ENCODE data around the gene DNAH1.
A peak's percentile ranks its signal among the peaks of the same experiment; 100 is the strongest.

DNAH1 gene

GRCh38 chr3:52408466-52408865 lies 92.3 kb downstream of the DNAH1 start:
- H3K27ac ChIP-seq (ENCODE audit: insufficient read depth, low read length, poor library complexity, severe bottlenecking): peak overlapping the region; percentile 30
- H3K36me3 ChIP-seq (ENCODE audit: control insufficient read depth, insufficient read depth, low read length): peaks cover 46% of the 10 kb centered on the region
- H3K4me3 ChIP-seq (ENCODE audit: insufficient read depth, low read depth, low read length, poor library complexity, severe bottlenecking): no peak overlapping the region
- no peaks in the 10 kb centered on the region for H3K9me3 ChIP-seq (ENCODE audit: control insufficient read depth, low read length)
- H3K4me1 ChIP-seq (ENCODE audit: control insufficient read depth, insufficient read depth, low read length, poor library complexity, severe bottlenecking): peaks cover 16% of the 10 kb centered on the region
- H3K27me3 ChIP-seq (replicated peaks; ENCODE audit: control insufficient read depth, insufficient read depth, low read length, poor library complexity, severe bottlenecking): no peaks in the 10 kb centered on the region
- no peak for DNase-seq

- H3K4me1 ChIP-seq (ENCODE audit: control insufficient read depth, insufficient read depth, low read length, poor library complexity, severe bottlenecking): peaks cover 10% of the 10 kb centered on the region
- H3K36me3 ChIP-seq (ENCODE audit: control insufficient read depth, insufficient read depth, low read length): no peaks in the 10 kb centered on the region
- DNase-seq: no peak
- H3K9me3 ChIP-seq (ENCODE audit: control insufficient read depth, low read length): no peaks in the 10 kb centered on the region
- H3K27me3 ChIP-seq (replicated peaks; ENCODE audit: control insufficient read depth, insufficient read depth, low read length, poor library complexity, severe bottlenecking): no peaks in the 10 kb centered on the region
- H3K4me3 ChIP-seq (ENCODE audit: insufficient read depth, low read depth, low read length, poor library complexity, severe bottlenecking): no peak overlapping the region
- no peak overlapping the region for H3K27ac ChIP-seq (ENCODE audit: insufficient read depth, low read length, poor library complexity, severe bottlenecking)
Measured at GRCh38 chr3:52415800-52416199, 99.7 kb downstream of the DNAH1 start.

GRCh38 chr3:52420388-52420787 lies 104.3 kb downstream of the DNAH1 start:
- Histone ChIP-seq H3K9me3 (ENCODE audit: control insufficient read depth, low read length) (no peaks in the 10 kb centered on the region), H3K27me3 (replicated peaks; ENCODE audit: control insufficient read depth, insufficient read depth, low read length, poor library complexity, severe bottlenecking) (no peaks in the 10 kb centered on the region), H3K4me1 (ENCODE audit: control insufficient read depth, insufficient read depth, low read length, poor library complexity, severe bottlenecking) (no peaks in the 10 kb centered on the region), H3K27ac (ENCODE audit: insufficient read depth, low read length, poor library complexity, severe bottlenecking) (no peak overlapping the region), H3K4me3 (ENCODE audit: insufficient read depth, low read depth, low read length, poor library complexity, severe bottlenecking) (no peak overlapping the region), H3K36me3 (ENCODE audit: control insufficient read depth, insufficient read depth, low read length) (no peaks in the 10 kb centered on the region)
- no peak for DNase-seq

- H3K27me3 ChIP-seq (replicated peaks; ENCODE audit: control insufficient read depth, insufficient read depth, low read length, poor library complexity, severe bottlenecking): no peaks in the 10 kb centered on the region
- no peaks in the 10 kb centered on the region for H3K9me3 ChIP-seq (ENCODE audit: control insufficient read depth, low read length)
- no peak for DNase-seq
- no peaks in the 10 kb centered on the region for H3K36me3 ChIP-seq (ENCODE audit: control insufficient read depth, insufficient read depth, low read length)
- no peak overlapping the region for H3K27ac ChIP-seq (ENCODE audit: insufficient read depth, low read length, poor library complexity, severe bottlenecking)
- H3K4me3 ChIP-seq (ENCODE audit: insufficient read depth, low read depth, low read length, poor library complexity, severe bottlenecking): no peak overlapping the region
- H3K4me1 ChIP-seq (ENCODE audit: control insufficient read depth, insufficient read depth, low read length, poor library complexity, severe bottlenecking): no peaks in the 10 kb centered on the region
Measured at GRCh38 chr3:52422669-52423068, 106.5 kb downstream of the DNAH1 start.

GRCh38 chr3:52423173-52423572 lies 107.1 kb downstream of the DNAH1 start:
- no peaks in the 10 kb centered on the region for H3K36me3 ChIP-seq (ENCODE audit: control insufficient read depth, insufficient read depth, low read length)
- no peaks in the 10 kb centered on the region for H3K4me1 ChIP-seq (ENCODE audit: control insufficient read depth, insufficient read depth, low read length, poor library complexity, severe bottlenecking)
- no peaks in the 10 kb centered on the region for H3K27me3 ChIP-seq (replicated peaks; ENCODE audit: control insufficient read depth, insufficient read depth, low read length, poor library complexity, severe bottlenecking)
- no peaks in the 10 kb centered on the region for H3K9me3 ChIP-seq (ENCODE audit: control insufficient read depth, low read length)
- H3K27ac ChIP-seq (ENCODE audit: insufficient read depth, low read length, poor library complexity, severe bottlenecking): no peak overlapping the region
- H3K4me3 ChIP-seq (ENCODE audit: insufficient read depth, low read depth, low read length, poor library complexity, severe bottlenecking): no peak overlapping the region
- DNase-seq: no peak

- H3K4me1 ChIP-seq (ENCODE audit: control insufficient read depth, insufficient read depth, low read length, poor library complexity, severe bottlenecking): no peaks in the 10 kb centered on the region
- no peaks in the 10 kb centered on the region for H3K36me3 ChIP-seq (ENCODE audit: control insufficient read depth, insufficient read depth, low read length)
- no peaks in the 10 kb centered on the region for H3K27me3 ChIP-seq (replicated peaks; ENCODE audit: control insufficient read depth, insufficient read depth, low read length, poor library complexity, severe bottlenecking)
- no peaks in the 10 kb centered on the region for H3K9me3 ChIP-seq (ENCODE audit: control insufficient read depth, low read length)
- H3K27ac ChIP-seq (ENCODE audit: insufficient read depth, low read length, poor library complexity, severe bottlenecking): no peak overlapping the region
- no peak overlapping the region for H3K4me3 ChIP-seq (ENCODE audit: insufficient read depth, low read depth, low read length, poor library complexity, severe bottlenecking)
- peak in 1 of 3 donors; percentile 18 for DNase-seq
Measured at GRCh38 chr3:52428151-52429005, 112.3 kb downstream of the DNAH1 start.

- Histone ChIP-seq H3K4me1 (ENCODE audit: control insufficient read depth, insufficient read depth, low read length, poor library complexity, severe bottlenecking) (no peaks in the 10 kb centered on the region), H3K36me3 (ENCODE audit: control insufficient read depth, insufficient read depth, low read length) (no peaks in the 10 kb centered on the region), H3K27ac (ENCODE audit: insufficient read depth, low read length, poor library complexity, severe bottlenecking) (no peak overlapping the region), H3K9me3 (ENCODE audit: control insufficient read depth, low read length) (no peaks in the 10 kb centered on the region), H3K4me3 (ENCODE audit: insufficient read depth, low read depth, low read length, poor library complexity, severe bottlenecking) (no peak overlapping the region), H3K27me3 (replicated peaks; ENCODE audit: control insufficient read depth, insufficient read depth, low read length, poor library complexity, severe bottlenecking) (no peaks in the 10 kb centered on the region)
- no peak for DNase-seq
Measured at GRCh38 chr3:52429031-52429430, 112.9 kb downstream of the DNAH1 start.

GRCh38 chr3:52429779-52430415 lies 113.8 kb downstream of the DNAH1 start:
- no peak for DNase-seq
- Histone ChIP-seq H3K4me3 (ENCODE audit: insufficient read depth, low read depth, low read length, poor library complexity, severe bottlenecking) (no peak overlapping the region), H3K9me3 (ENCODE audit: control insufficient read depth, low read length) (no peaks in the 10 kb centered on the region), H3K36me3 (ENCODE audit: control insufficient read depth, insufficient read depth, low read length) (no peaks in the 10 kb centered on the region), H3K4me1 (ENCODE audit: control insufficient read depth, insufficient read depth, low read length, poor library complexity, severe bottlenecking) (no peaks in the 10 kb centered on the region), H3K27me3 (replicated peaks; ENCODE audit: control insufficient read depth, insufficient read depth, low read length, poor library complexity, severe bottlenecking) (no peaks in the 10 kb centered on the region), H3K27ac (ENCODE audit: insufficient read depth, low read length, poor library complexity, severe bottlenecking) (no peak overlapping the region)

GRCh38 chr3:52430416-52430810 lies 114.3 kb downstream of the DNAH1 start:
- no peak overlapping the region for H3K27ac ChIP-seq (ENCODE audit: insufficient read depth, low read length, poor library complexity, severe bottlenecking)
- H3K9me3 ChIP-seq (ENCODE audit: control insufficient read depth, low read length): no peaks in the 10 kb centered on the region
- no peaks in the 10 kb centered on the region for H3K36me3 ChIP-seq (ENCODE audit: control insufficient read depth, insufficient read depth, low read length)

GRCh38 chr3:52431459-52432223 lies 115.5 kb downstream of the DNAH1 start:
- no peaks in the 10 kb centered on the region for H3K27me3 ChIP-seq (replicated peaks; ENCODE audit: control insufficient read depth, insufficient read depth, low read length, poor library complexity, severe bottlenecking)
- no peak for DNase-seq
- H3K4me1 ChIP-seq (ENCODE audit: control insufficient read depth, insufficient read depth, low read length, poor library complexity, severe bottlenecking): no peaks in the 10 kb centered on the region
- H3K4me3 ChIP-seq (ENCODE audit: insufficient read depth, low read depth, low read length, poor library complexity, severe bottlenecking): no peak overlapping the region
- no peaks in the 10 kb centered on the region for H3K36me3 ChIP-seq (ENCODE audit: control insufficient read depth, insufficient read depth, low read length)
- H3K27ac ChIP-seq (ENCODE audit: insufficient read depth, low read length, poor library complexity, severe bottlenecking): no peak overlapping the region
- no peaks in the 10 kb centered on the region for H3K9me3 ChIP-seq (ENCODE audit: control insufficient read depth, low read length)

More at GRCh38 chr3:52430416-52430810, 114.3 kb downstream of the DNAH1 start:
- no peak overlapping the region for H3K4me3 ChIP-seq (ENCODE audit: insufficient read depth, low read depth, low read length, poor library complexity, severe bottlenecking)
- no peaks in the 10 kb centered on the region for H3K4me1 ChIP-seq (ENCODE audit: control insufficient read depth, insufficient read depth, low read length, poor library complexity, severe bottlenecking)
- no peaks in the 10 kb centered on the region for H3K27me3 ChIP-seq (replicated peaks; ENCODE audit: control insufficient read depth, insufficient read depth, low read length, poor library complexity, severe bottlenecking)
- no peak for DNase-seq
